GM12873 (cell line): ENCODE data around the gene FN1.

ENCODE experiments used
- CTCF ChIP-seq: IDR thresholded peaks from 2 replicates; pipeline ENCODE4 v1.5.1; 2012; ENCODE audit warnings: low read depth, mild to moderate bottlenecking, moderate library complexity, low read length, control low read depth; ENCODE audit not compliant: insufficient read depth; ENCODE audit errors: missing control alignments

The FN1 gene

GRCh38 chr2:215435870-215436704, at the start of gene FN1:
Gene FN1, minus strand, starts transcription at chr2:215436068. Its CDS starts 266 bp downstream, at chr2:215435802.
- no peak for TF ChIP-seq CTCF

- TF ChIP-seq CTCF = no peak
These were observed 49.2 kb upstream of the FN1 start for GRCh38 chr2:215485032-215485431.

GRCh38 chr2:215484570-215484969, 48.7 kb upstream of the FN1 start:
- TF ChIP-seq CTCF = no peak

GRCh38 chr2:215483431-215483830, 47.6 kb upstream of the FN1 start:
- TF ChIP-seq CTCF = no peak

- TF ChIP-seq CTCF = no peak
These were observed 43.8 kb upstream of the FN1 start for GRCh38 chr2:215479536-215480240.

- no peak for TF ChIP-seq CTCF
These were observed 43.3 kb upstream of the FN1 start for GRCh38 chr2:215479121-215479520.

GRCh38 chr2:215476424-215476823, 40.6 kb upstream of the FN1 start:
- no peak for TF ChIP-seq CTCF
